Bronchial epithelial cell (primary cell): ENCODE results near the gene RASSF5. TPM values are rescaled to one million over a fixed set of nuclear protein-coding genes. Genes with fewer than 3 reads are reported as not detected.
A peak's percentile ranks its signal among the peaks of the same experiment; 100 is the strongest.

Experiments
- DNase-seq: peaks from one replicate; pipeline ENCODE4 v3.0.0-alpha.2; 2010; ENCODE audit warnings: low read depth
- FAIRE-seq: peaks from 2 replicates; lab custom pipeline; 2011; peaks lifted over from hg19 to GRCh38; lab: Jason Lieb, UNC
- H3K27me3 ChIP-seq: 2 replicates; pipeline ENCODE4 v1.5.1; 2011; ENCODE audit warnings: low read length; ENCODE audit not compliant: control insufficient read depth, insufficient read depth
- H3K36me3 ChIP-seq: 2 replicates; pipeline ENCODE4 v1.5.1; 2011; ENCODE audit warnings: low read length; ENCODE audit not compliant: control insufficient read depth, insufficient read depth
- H3K4me3 ChIP-seq: 2 replicates; pipeline ENCODE4 v1.5.1; 2011; ENCODE audit warnings: mild to moderate bottlenecking, low read depth, low read length, control low read depth
- total RNA-seq: library from RNA; depleted of rRNA; stranded (reverse); fragments of >200 nt; gene quantifications from 2 replicates; pipeline ENCODE4 v1.2.1, GENCODE V29; 2014
- TF ChIP-seq, protein P1 (sequence below): IDR thresholded peaks from 2 replicates; pipeline ENCODE4 v1.5.1; 2011; ENCODE audit warnings: mild to moderate bottlenecking, moderate library complexity, low read length, control low read depth, inconsistent platforms; ENCODE audit not compliant: insufficient read depth, severe bottlenecking

RASSF5 gene
- total RNA-seq, 1 donor from 2014 or later, result 3.4 TPM

DNA sequence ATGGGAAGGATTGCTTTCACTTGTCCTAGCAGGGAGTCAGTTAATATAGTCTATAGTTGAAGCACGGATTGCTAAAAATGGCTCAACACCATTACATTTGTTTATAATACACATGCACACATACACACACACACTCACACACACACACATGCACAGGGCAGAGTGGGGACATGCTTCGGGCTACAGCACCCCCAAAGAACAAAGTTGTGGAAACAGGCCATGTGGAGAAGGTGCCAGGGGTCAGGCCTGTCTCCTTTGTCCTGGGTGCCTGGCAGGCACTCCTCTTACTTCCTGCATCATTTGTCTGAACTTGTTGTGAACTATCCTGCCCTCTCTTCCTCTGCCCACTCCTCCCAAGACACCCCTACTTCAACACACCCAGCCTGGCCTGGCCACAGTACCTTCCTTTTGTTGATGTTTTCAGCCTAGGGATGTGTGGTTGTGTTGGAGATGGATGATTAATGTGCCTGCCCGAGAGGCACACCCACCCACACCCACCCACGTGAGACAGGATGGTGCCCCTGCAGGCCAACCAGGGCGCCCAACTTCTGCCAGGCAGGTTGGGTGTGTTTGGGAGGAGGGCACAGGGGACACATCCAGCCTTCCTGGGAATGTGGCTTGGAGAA lies 17.5 kb downstream of the RASSF5 start:
- FAIRE-seq (peak; percentile 66), DNase-seq (peak; percentile 92)

DNA sequence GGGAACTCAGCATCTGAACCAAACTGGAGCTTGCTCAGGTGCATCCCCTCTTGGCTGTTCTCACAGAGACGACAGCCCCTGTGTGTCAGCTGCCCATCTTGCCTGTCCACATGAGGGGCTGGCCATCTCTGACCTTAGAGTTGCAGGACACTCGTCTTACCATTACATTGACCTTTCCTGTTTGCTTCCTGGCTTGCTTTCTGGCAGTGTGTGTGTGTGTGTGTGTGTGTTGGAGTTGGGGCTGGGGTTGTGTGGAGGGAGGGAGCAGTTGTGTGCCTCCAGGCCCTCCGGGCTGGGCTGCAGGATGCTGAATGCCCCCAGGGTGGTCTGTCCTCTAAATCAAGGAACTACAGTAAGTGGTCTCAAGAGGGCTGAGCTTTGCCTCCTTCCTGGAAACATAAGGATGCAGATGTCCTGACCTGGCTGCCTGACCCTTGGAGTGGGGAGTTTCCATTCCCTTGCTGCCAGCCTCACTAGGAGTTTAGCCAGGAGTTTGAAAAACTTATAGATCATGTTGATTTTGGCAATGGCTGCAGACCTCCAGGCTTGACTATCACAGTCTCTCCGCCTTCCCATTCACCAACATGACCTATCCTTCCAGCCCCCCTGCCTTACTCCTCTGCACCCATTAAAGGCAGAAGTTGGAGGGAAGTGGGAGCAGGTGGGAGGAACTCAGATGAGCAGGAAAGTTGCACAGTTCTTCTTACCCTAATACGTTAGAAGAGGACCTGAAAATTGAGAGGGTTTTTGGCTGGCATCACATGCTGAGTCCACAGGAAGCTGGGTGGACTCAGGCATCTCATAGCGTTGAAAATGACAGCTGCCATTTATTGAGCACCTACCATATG lies 19.0 kb downstream of the RASSF5 start:
- H3K27me3 ChIP-seq, result no peaks in the 10 kb centered on the region
- TF ChIP-seq, protein P1, sequence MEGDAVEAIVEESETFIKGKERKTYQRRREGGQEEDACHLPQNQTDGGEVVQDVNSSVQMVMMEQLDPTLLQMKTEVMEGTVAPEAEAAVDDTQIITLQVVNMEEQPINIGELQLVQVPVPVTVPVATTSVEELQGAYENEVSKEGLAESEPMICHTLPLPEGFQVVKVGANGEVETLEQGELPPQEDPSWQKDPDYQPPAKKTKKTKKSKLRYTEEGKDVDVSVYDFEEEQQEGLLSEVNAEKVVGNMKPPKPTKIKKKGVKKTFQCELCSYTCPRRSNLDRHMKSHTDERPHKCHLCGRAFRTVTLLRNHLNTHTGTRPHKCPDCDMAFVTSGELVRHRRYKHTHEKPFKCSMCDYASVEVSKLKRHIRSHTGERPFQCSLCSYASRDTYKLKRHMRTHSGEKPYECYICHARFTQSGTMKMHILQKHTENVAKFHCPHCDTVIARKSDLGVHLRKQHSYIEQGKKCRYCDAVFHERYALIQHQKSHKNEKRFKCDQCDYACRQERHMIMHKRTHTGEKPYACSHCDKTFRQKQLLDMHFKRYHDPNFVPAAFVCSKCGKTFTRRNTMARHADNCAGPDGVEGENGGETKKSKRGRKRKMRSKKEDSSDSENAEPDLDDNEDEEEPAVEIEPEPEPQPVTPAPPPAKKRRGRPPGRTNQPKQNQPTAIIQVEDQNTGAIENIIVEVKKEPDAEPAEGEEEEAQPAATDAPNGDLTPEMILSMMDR, result no peak
- FAIRE-seq, result peak; percentile 47
- DNase-seq, result no peak
- no peak overlapping the region for H3K4me3 ChIP-seq
- H3K36me3 ChIP-seq, result no peaks in the 10 kb centered on the region

More for the DNA sequence above, 17.5 kb downstream of the RASSF5 start:
- no peaks in the 10 kb centered on the region for H3K27me3 ChIP-seq
- no peak overlapping the region for H3K4me3 ChIP-seq
- H3K36me3 ChIP-seq, result no peaks in the 10 kb centered on the region
- TF ChIP-seq, protein P1, result peak; percentile 21

DNA sequence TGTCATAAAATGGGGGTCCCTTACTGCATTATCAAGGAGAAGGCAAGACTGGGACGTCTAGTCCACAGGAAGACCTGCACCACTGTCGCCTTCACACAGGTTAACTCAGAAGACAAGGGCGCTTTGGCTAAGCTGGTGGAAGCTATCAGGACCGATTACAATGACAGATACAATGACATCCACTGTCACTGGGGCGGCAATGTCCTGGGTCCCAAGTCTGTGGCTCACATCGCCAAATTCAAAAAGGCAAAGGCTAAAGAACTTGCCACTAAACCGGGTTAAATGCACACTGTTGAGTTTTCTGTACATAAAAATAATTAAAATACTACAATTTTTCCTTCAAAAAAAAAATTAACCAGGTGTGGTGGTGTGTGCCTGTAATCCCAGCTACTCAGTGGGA lies 22.1 kb downstream of the RASSF5 start:
- Histone ChIP-seq H3K4me3 (no peak overlapping the region), H3K36me3 (no peaks in the 10 kb centered on the region), H3K27me3 (no peaks in the 10 kb centered on the region)
- no peak for FAIRE-seq
- DNase-seq, result no peak
- TF ChIP-seq, protein P1, result no peak

DNA sequence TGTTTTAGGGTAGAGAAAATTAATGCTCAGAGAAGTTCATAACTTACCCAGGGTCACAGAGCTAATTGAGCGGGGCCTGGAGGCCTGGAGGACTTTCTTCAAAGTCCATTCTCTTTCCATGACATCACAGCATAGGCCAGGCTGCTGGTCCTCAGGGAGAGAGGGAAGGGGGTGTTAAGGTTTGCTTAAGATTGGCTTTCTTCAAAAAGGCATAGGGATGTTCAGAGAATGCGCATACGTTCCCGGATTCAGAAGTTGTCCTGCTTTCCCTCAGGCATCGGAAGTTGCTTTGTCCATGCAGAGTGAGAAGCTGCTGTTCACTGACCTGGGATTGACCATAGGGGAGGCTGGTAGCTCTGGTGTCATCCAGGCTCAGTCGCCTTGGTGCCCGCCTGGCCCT lies 25.0 kb downstream of the RASSF5 start:
- no peak for FAIRE-seq
- no peaks in the 10 kb centered on the region for H3K36me3 ChIP-seq

DNA sequence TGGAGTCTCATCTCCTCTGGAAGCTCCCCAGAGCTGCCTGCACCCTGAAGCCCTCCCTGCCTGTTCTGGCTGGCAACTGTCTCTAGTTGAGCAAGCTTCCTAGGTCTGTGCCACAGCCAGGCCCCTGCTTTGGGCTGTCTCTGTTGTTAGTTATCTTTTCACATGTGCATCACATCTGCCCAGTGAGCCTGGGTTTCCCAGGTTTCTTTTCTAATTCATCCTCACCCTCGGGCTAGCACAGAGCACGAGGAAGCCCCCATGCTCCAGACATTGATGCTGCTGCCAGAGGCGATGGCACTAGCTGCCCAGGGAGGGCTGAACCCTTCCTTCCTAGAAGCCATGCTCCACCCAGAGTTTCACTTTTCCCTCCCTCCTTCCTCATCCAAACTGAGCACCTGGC lies 27.2 kb downstream of the RASSF5 start:
- H3K4me3 ChIP-seq, result no peak overlapping the region
- peaks cover 2% of the 10 kb centered on the region for H3K36me3 ChIP-seq
- no peaks in the 10 kb centered on the region for H3K27me3 ChIP-seq
- TF ChIP-seq, protein P1, result no peak
- FAIRE-seq (no peak), DNase-seq (no peak)

More for the DNA sequence above, 25.0 kb downstream of the RASSF5 start:
- DNase-seq, result no peak
- no peak overlapping the region for H3K4me3 ChIP-seq
- TF ChIP-seq, protein P1, result no peak
- H3K27me3 ChIP-seq, result no peaks in the 10 kb centered on the region
